C4-2B (cell line): Measurements from ENCODE around the gene KIF26B.
"Not testable (repeated sequence)": the region's sequence is repeated elsewhere in the genome, so short reads cannot be mapped to it uniquely, and the experiment has no call there.

Source experiments
- H3K27ac ChIP-seq: fragments of 450-650 bp; 2 replicates; pipeline ENCODE4 v1.5.1; 2017
- ZFX ChIP-seq: fragments of 450-650 bp; IDR thresholded peaks from 2 replicates; pipeline ENCODE4 v1.6.1; 2017
- TF ChIP-seq, protein P1 (sequence below): fragments of 450-650 bp; conservative IDR thresholded peaks from 2 replicates; pipeline ENCODE4 v1.5.1; 2017; ENCODE audit warnings: mild to moderate bottlenecking

Gene KIF26B

GRCh38 chr1:245124241-245124640 lies 30.5 kb upstream of the KIF26B start:
- TF ChIP-seq, protein P1, sequence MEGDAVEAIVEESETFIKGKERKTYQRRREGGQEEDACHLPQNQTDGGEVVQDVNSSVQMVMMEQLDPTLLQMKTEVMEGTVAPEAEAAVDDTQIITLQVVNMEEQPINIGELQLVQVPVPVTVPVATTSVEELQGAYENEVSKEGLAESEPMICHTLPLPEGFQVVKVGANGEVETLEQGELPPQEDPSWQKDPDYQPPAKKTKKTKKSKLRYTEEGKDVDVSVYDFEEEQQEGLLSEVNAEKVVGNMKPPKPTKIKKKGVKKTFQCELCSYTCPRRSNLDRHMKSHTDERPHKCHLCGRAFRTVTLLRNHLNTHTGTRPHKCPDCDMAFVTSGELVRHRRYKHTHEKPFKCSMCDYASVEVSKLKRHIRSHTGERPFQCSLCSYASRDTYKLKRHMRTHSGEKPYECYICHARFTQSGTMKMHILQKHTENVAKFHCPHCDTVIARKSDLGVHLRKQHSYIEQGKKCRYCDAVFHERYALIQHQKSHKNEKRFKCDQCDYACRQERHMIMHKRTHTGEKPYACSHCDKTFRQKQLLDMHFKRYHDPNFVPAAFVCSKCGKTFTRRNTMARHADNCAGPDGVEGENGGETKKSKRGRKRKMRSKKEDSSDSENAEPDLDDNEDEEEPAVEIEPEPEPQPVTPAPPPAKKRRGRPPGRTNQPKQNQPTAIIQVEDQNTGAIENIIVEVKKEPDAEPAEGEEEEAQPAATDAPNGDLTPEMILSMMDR: no peak
- no peak for TF ChIP-seq ZFX
- H3K27ac ChIP-seq: no peak overlapping the region

DNA sequence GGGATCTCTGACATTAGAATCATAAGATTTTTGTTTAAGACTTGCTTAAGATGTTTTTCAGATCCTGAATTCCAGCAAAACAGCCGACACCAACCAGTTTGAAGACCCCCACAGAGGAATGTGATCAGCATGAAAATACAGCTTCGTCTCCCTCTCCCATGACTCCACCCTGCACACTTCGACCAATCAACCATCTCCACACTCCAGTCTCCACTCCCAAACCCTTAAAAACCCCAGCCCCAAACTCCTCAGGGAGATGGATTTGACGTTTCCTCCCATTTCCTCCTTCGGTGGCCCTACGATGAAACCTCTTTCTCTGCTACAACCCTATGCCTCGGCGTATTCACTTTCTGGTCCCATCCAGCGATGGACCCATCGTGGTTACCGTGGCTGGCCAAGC lies 30.1 kb upstream of the KIF26B start:
- TF ChIP-seq ZFX: no peak
- TF ChIP-seq, protein P1: no peak
- H3K27ac ChIP-seq: no peak overlapping the region

DNA sequence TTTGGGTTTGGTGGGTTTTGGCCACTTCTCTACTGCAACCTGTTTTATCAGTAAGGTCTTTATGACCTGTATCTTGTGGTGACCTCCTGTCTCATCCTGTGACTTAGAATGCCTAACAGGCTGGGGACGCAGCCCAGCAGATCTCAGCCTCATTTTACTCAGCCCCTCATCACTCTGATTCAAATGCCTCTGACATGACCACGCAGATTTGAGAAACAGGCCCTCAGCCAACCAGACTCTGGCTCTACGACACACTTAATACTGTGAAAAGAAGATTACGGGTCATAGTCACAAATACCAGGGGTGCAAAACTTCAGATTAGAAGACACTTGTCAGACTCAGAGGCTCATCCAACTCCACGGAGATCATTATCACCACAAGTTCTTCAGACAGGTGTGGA lies 28.3 kb upstream of the KIF26B start:
- TF ChIP-seq, protein P1: no peak
- no peak for TF ChIP-seq ZFX
- H3K27ac ChIP-seq: no peak overlapping the region

DNA sequence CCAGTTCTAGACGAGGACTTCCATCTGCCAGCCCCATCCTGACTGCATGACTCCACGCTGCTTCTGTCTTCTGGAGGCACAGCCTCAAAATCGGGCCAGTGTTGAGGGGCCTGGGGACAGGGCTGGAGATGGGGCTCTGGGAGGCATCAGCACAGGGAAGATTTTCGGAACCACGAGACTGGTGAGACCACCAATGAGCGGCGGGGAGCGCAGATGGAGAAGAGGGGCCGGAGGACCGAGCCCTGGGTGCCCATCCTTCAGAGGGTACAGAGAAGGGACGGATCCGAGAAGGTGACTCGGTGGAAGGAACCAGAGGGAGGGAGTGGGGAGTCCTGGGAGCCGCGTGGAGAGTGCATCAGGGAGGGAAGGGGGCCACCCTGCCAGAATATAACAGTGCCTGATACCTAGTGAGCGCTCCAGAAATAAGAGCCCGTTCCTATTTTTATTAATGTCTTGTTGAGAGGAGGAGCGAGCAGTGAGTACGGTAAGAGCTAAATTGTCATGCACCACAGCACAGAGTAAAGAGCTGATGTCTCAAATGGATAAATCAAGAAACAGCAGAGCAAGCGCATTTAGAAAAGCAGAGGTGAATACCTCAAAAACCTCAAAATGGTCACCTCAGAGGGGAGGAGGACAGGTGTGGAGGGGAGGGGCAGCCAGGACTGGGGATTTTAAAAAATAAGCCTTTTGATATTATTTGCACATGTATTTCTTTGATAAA lies 26.2 kb upstream of the KIF26B start:
- TF ChIP-seq, protein P1: no peak
- TF ChIP-seq ZFX: no peak
- H3K27ac ChIP-seq: no peak overlapping the region

DNA sequence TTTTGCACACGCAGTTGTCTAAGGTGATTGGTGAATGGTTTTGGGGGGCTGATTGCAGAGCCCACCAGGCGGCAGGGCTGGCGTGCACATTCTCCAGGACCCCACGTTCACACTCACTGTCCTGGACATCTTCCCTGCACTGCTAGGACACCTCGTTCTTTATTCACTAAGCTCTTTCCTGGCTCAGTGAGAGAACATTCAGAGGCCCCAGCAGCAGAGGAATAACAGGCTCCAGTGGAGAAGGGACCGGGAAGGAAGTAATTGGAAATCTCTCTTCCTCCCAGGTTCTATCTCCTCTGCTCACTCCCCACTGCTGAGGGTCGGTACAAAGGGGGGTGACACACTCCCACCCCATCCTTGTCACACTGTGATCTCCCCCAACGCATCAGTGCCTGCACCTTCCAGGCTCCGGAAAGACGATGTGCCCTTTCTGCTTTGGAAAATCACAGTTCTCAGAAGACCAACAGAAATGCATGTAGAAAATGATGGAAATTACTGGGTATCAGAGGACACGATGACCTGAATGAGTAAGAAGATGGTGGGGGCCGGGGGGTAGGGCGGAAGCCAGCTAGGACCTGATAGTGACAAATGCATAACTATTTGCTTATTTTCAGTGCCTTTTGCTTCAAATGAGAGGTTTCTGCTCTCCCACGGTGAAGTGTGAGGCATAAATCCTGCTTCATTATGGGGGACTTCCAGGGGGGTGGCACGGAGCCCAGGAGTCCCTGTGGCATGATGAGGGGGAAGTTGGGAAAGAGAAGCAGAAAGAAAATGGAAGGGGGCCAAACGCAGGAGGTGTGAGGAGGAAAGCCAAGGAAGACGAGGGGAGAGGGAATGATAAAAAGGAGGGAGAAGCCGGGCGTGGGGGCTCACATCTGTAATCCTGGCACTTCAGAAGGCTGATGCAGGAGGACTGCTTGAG lies 25.2 kb upstream of the KIF26B start:
- TF ChIP-seq ZFX: no peak
- TF ChIP-seq, protein P1: no peak
- H3K27ac ChIP-seq: no peak overlapping the region

DNA sequence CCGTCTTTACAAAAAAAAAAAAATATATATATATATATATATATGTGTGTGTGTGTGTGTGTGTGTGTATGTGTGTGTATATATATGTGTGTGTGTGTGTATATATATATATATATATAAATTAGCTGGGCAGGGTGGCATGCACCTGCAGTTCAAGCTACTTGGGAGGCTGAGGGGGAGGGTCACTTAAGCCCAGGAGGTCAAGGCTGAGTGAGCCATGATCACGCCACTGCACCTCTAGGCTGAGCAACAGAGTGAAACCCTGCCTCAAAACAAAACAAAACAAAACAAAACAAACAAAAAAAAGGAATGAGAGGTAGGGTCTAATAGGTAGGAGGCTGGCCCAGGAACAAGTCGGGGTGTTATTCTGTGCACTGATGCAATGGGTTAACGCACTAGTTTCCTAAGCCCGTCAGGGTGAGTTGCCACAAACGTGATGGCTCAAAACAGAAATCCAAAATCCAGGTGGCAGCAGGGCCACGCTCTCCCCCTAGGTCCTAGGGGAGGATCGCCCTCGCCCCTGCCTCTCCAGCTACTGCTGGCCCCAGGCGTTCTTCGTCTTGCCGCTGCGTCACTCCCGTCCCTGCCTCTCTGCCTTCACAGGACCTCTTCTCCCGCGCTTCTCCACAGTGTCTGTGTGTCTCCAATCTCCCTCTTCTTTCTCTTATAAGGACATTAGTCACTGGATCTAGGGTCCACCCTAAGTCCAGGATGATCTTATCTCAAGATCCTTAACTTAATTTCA lies 24.3 kb upstream of the KIF26B start:
- H3K27ac ChIP-seq: not testable (repeated sequence)

DNA sequence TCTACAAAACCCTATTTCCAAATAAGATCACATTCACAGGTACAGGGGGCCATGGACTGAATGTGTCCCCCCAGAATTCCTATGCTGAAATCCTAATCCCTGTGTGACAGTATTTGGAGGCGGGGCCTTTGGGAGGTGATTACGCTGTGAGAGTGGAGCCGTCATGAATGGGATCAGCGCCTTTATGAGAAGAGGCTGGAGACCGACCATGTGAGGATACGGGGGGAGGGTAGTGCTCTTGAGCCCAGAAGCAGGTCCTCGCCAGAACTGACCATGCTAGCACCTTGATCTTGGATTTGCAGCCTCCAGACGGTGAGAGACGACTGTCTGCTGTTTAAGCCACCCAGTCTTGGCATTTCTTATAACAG lies 23.8 kb upstream of the KIF26B start:
- no peak for TF ChIP-seq ZFX
- TF ChIP-seq, protein P1: no peak
- no peak overlapping the region for H3K27ac ChIP-seq
